IPS-20b (cell line): ENCODE data around the gene CAMTA2.
A peak's percentile ranks its signal among the peaks of the same experiment; 100 is the strongest.

ENCODE experiments used
- H3K27ac ChIP-seq: one replicate; pipeline ENCODE4 v1.5.1; 2013; ENCODE audit warnings: low read length
- H3K27me3 ChIP-seq: 2 replicates; pipeline ENCODE4 v1.6.1; 2013; ENCODE audit warnings: mild to moderate bottlenecking, low read length, inconsistent platforms; ENCODE audit not compliant: insufficient read depth
- H3K36me3 ChIP-seq: 2 replicates; pipeline ENCODE4 v1.6.1; 2013; ENCODE audit warnings: low read depth, mild to moderate bottlenecking, inconsistent platforms, low read length, moderate library complexity; ENCODE audit not compliant: insufficient read depth
- H3K4me1 ChIP-seq: 2 replicates; pipeline ENCODE4 v1.6.1; 2013; ENCODE audit warnings: mild to moderate bottlenecking, control low read depth, inconsistent platforms, low read length, moderate library complexity; ENCODE audit not compliant: insufficient read depth
- H3K4me3 ChIP-seq: 2 replicates; pipeline ENCODE4 v1.5.1; 2013; ENCODE audit warnings: mild to moderate bottlenecking, low read length, inconsistent platforms
- H3K9ac ChIP-seq: 2 replicates; pipeline ENCODE4 v1.6.1; 2013; ENCODE audit warnings: low read depth, mild to moderate bottlenecking, inconsistent platforms, low read length, moderate library complexity
- H3K9me3 ChIP-seq: 2 replicates; pipeline ENCODE4 v1.6.1; 2013; ENCODE audit warnings: mild to moderate bottlenecking, low read depth, low read length, inconsistent platforms; ENCODE audit not compliant: insufficient read depth

CAMTA2 gene

GRCh38 chr17:4949321-4950074 lies 38.0 kb downstream of the CAMTA2 start:
- Histone ChIP-seq H3K36me3 (peaks cover 27% of the 10 kb centered on the region), H3K4me3 (peak overlapping the region; percentile 98), H3K27ac (peak overlapping the region; percentile 97), H3K9me3 (no peaks in the 10 kb centered on the region), H3K4me1 (peaks cover 21% of the 10 kb centered on the region), H3K27me3 (no peaks in the 10 kb centered on the region), H3K9ac (peak overlapping the region; percentile 99)

GRCh38 chr17:4948931-4949320 lies 38.5 kb downstream of the CAMTA2 start:
- H3K4me3 ChIP-seq = peak overlapping the region; percentile 98
- no peaks in the 10 kb centered on the region for H3K9me3 ChIP-seq
- H3K9ac ChIP-seq = peak overlapping the region; percentile 99
- H3K36me3 ChIP-seq = peaks cover 32% of the 10 kb centered on the region
- H3K4me1 ChIP-seq = peaks cover 21% of the 10 kb centered on the region
- H3K27ac ChIP-seq = peak overlapping the region; percentile 97
- H3K27me3 ChIP-seq = no peaks in the 10 kb centered on the region

- peak within 1 kb of the TSS; percentile 99 for H3K9ac ChIP-seq
- peaks cover 38% of the 10 kb centered on the region for H3K36me3 ChIP-seq
- no peaks in the 10 kb centered on the region for H3K27me3 ChIP-seq
- peak within 1 kb of the TSS; percentile 99 for H3K27ac ChIP-seq
- peak within 1 kb of the TSS; percentile 98 for H3K4me3 ChIP-seq
- H3K4me1 ChIP-seq = peaks cover 21% of the 10 kb centered on the region
- H3K9me3 ChIP-seq = no peaks in the 10 kb centered on the region
Measured at GRCh38 chr17:4948166-4948930, 39.1 kb downstream of the CAMTA2 start, which contains the start of gene PFN1. Gene PFN1, minus strand, starts transcription at chr17:4948530. Its CDS starts 136 bp downstream, at chr17:4948394.

- Histone ChIP-seq H3K9ac (peak overlapping the region; percentile 99), H3K27ac (peak overlapping the region; percentile 99), H3K4me1 (peaks cover 21% of the 10 kb centered on the region), H3K4me3 (peak overlapping the region; percentile 98), H3K36me3 (peaks cover 46% of the 10 kb centered on the region), H3K27me3 (no peaks in the 10 kb centered on the region), H3K9me3 (no peaks in the 10 kb centered on the region)
Measured at GRCh38 chr17:4947411-4948165, 39.9 kb downstream of the CAMTA2 start.

- Histone ChIP-seq H3K27me3 (no peaks in the 10 kb centered on the region), H3K36me3 (peaks cover 51% of the 10 kb centered on the region), H3K4me1 (peaks cover 21% of the 10 kb centered on the region), H3K27ac (peak overlapping the region; percentile 62), H3K4me3 (peak overlapping the region; percentile 98), H3K9ac (peak overlapping the region; percentile 99), H3K9me3 (no peaks in the 10 kb centered on the region)
Measured at GRCh38 chr17:4947010-4947410, 40.5 kb downstream of the CAMTA2 start.

- H3K27ac ChIP-seq = peak overlapping the region; percentile 62
- no peaks in the 10 kb centered on the region for H3K27me3 ChIP-seq
- peak overlapping the region; percentile 99 for H3K9ac ChIP-seq
- peak overlapping the region; percentile 98 for H3K4me3 ChIP-seq
- H3K9me3 ChIP-seq = no peaks in the 10 kb centered on the region
- peaks cover 55% of the 10 kb centered on the region for H3K36me3 ChIP-seq
- peaks cover 16% of the 10 kb centered on the region for H3K4me1 ChIP-seq
Measured at GRCh38 chr17:4946312-4946976, 41.0 kb downstream of the CAMTA2 start.

GRCh38 chr17:4945944-4946280 lies 41.6 kb downstream of the CAMTA2 start:
- no peak overlapping the region for H3K27ac ChIP-seq
- H3K36me3 ChIP-seq = peaks cover 55% of the 10 kb centered on the region
- peaks cover 15% of the 10 kb centered on the region for H3K4me1 ChIP-seq
- H3K9me3 ChIP-seq = no peaks in the 10 kb centered on the region
- H3K27me3 ChIP-seq = no peaks in the 10 kb centered on the region
- H3K4me3 ChIP-seq = peak overlapping the region; percentile 98
- H3K9ac ChIP-seq = peak overlapping the region; percentile 99

GRCh38 chr17:4945176-4945943 lies 42.1 kb downstream of the CAMTA2 start:
- H3K9ac ChIP-seq = peak overlapping the region; percentile 48; the same call in 1 of the 2 replicates
- H3K27me3 ChIP-seq = no peaks in the 10 kb centered on the region
- H3K4me3 ChIP-seq = peak overlapping the region; percentile 34; the same call in 1 of the 2 replicates
- H3K27ac ChIP-seq = no peak overlapping the region
- peaks cover 55% of the 10 kb centered on the region for H3K36me3 ChIP-seq
- H3K9me3 ChIP-seq = no peaks in the 10 kb centered on the region
- peaks cover 12% of the 10 kb centered on the region; the same call in 1 of the 2 replicates for H3K4me1 ChIP-seq

GRCh38 chr17:4944554-4945175 lies 42.8 kb downstream of the CAMTA2 start:
- no peaks in the 10 kb centered on the region for H3K9me3 ChIP-seq
- H3K27me3 ChIP-seq = no peaks in the 10 kb centered on the region
- H3K4me1 ChIP-seq = peaks cover 12% of the 10 kb centered on the region; the same call in 1 of the 2 replicates
- H3K9ac ChIP-seq = peak overlapping the region; percentile 48; the same call in 1 of the 2 replicates
- H3K4me3 ChIP-seq = no peak overlapping the region
- H3K36me3 ChIP-seq = peaks cover 55% of the 10 kb centered on the region
- no peak overlapping the region for H3K27ac ChIP-seq

GRCh38 chr17:4944163-4944553 lies 43.3 kb downstream of the CAMTA2 start:
- H3K9me3 ChIP-seq = no peaks in the 10 kb centered on the region
- H3K36me3 ChIP-seq = peaks cover 55% of the 10 kb centered on the region
- H3K4me1 ChIP-seq = peaks cover 12% of the 10 kb centered on the region; the same call in 1 of the 2 replicates
- H3K4me3 ChIP-seq = no peak overlapping the region
- no peaks in the 10 kb centered on the region for H3K27me3 ChIP-seq
- no peak overlapping the region for H3K9ac ChIP-seq
- H3K27ac ChIP-seq = no peak overlapping the region
